GM12891 (cell line): ENCODE measurements around the gene ADK.

Experiments used
- PAX5 ChIP-seq: IDR thresholded peaks from 2 replicates; pipeline ENCODE4 v1.6.1; 2011; ENCODE audit warnings: low read length, moderate library complexity, mild to moderate bottlenecking; ENCODE audit not compliant: insufficient read depth, severe bottlenecking
- POLR2A ChIP-seq: IDR thresholded peaks from 2 replicates; pipeline ENCODE4 v1.6.1; 2011; ENCODE audit warnings: low read depth, low read length, control low read depth
- POLR2AphosphoS5 ChIP-seq: IDR thresholded peaks from 2 replicates; pipeline ENCODE4 v1.6.1; 2011; ENCODE audit warnings: low read depth, low read length, control low read depth
- POU2F2 ChIP-seq: IDR thresholded peaks from 2 replicates; pipeline ENCODE4 v1.6.1; 2011; ENCODE audit warnings: low read depth, mild to moderate bottlenecking, control low read depth, low read length, moderate library complexity
- TAF1 ChIP-seq: IDR thresholded peaks from 2 replicates; pipeline ENCODE4 v1.6.1; 2011; ENCODE audit warnings: low read depth, low read length, control low read depth

- TF ChIP-seq POLR2AphosphoS5 (no peak), POLR2A (no peak), TAF1 (no peak), POU2F2 (no peak), PAX5 (no peak)
These were observed 493.7 kb downstream of the ADK start for GRCh38 chr10:74644738-74645137.
